ENCODE data around the gene FANCB. TPM values are rescaled to one million over a fixed set of nuclear protein-coding genes. Genes with fewer than 3 reads are reported as not detected.

FANCB gene
- total RNA-seq, 1 donor from 2014 or later: 3.4 TPM

- no peaks in the 10 kb centered on the region for H3K9me3 Mint-ChIP-seq (ENCODE audit: unreplicated experiment)
Measured at GRCh38 chrX:14915596-14915995, 42.7 kb upstream of the FANCB start.

GRCh38 chrX:14913241-14913640, 40.4 kb upstream of the FANCB start:
- TF ChIP-seq CTCF (IDR thresholded peaks at IDR 0.05; ENCODE audit: partially characterized antibody, unreplicated experiment): no peak

More at GRCh38 chrX:14915596-14915995, 42.7 kb upstream of the FANCB start:
- DNase-seq: no peak
- no peaks in the 10 kb centered on the region for H3K27me3 Mint-ChIP-seq (ENCODE audit: unreplicated experiment)
- no peak overlapping the region for H3K4me3 Mint-ChIP-seq (ENCODE audit: unreplicated experiment)
- no peak overlapping the region for H3K27ac Mint-ChIP-seq (ENCODE audit: unreplicated experiment)
- no peaks in the 10 kb centered on the region for H3K36me3 Mint-ChIP-seq (ENCODE audit: unreplicated experiment)
- H3K4me1 Mint-ChIP-seq (ENCODE audit: low read depth, unreplicated experiment): no peaks in the 10 kb centered on the region
- no peak for TF ChIP-seq CTCF (IDR thresholded peaks at IDR 0.05; ENCODE audit: partially characterized antibody, unreplicated experiment)

DNA sequence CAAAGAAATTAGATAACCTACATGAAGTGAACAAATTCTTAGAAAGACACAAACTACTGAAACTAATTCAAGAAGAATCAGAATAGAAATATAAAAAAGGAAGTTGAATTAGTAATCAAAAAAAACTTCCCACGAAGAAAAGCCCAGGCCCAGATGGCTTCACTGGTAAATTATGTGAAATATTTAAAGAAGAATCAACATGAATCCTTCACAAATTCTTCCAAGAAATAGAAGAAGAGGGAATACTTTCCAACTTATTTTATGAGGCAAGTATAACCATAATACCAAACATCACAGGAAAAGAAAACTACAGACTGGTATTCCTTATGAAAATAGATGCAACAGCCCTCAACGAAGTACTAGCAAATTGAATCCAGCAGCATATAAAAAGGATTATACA, 31.0 kb upstream of the FANCB start:
- Mint-ChIP-seq H3K9me3 (ENCODE audit: unreplicated experiment) (no peaks in the 10 kb centered on the region), H3K4me3 (ENCODE audit: unreplicated experiment) (no peak overlapping the region), H3K27me3 (ENCODE audit: unreplicated experiment) (no peaks in the 10 kb centered on the region), H3K36me3 (ENCODE audit: unreplicated experiment) (no peaks in the 10 kb centered on the region), H3K4me1 (ENCODE audit: low read depth, unreplicated experiment) (no peaks in the 10 kb centered on the region), H3K27ac (ENCODE audit: unreplicated experiment) (no peak overlapping the region)
- no peak for TF ChIP-seq CTCF (IDR thresholded peaks at IDR 0.05; ENCODE audit: partially characterized antibody, unreplicated experiment)
- no peak for DNase-seq

More at GRCh38 chrX:14913241-14913640, 40.4 kb upstream of the FANCB start:
- H3K4me3 Mint-ChIP-seq (ENCODE audit: unreplicated experiment): no peak overlapping the region
- H3K27ac Mint-ChIP-seq (ENCODE audit: unreplicated experiment): no peak overlapping the region
- H3K4me1 Mint-ChIP-seq (ENCODE audit: low read depth, unreplicated experiment): no peaks in the 10 kb centered on the region
- H3K27me3 Mint-ChIP-seq (ENCODE audit: unreplicated experiment): no peaks in the 10 kb centered on the region
- DNase-seq: no peak
- H3K36me3 Mint-ChIP-seq (ENCODE audit: unreplicated experiment): no peaks in the 10 kb centered on the region
- no peaks in the 10 kb centered on the region for H3K9me3 Mint-ChIP-seq (ENCODE audit: unreplicated experiment)

GRCh38 chrX:14902537-14902936, 29.7 kb upstream of the FANCB start:
- no peak overlapping the region for H3K4me3 Mint-ChIP-seq (ENCODE audit: unreplicated experiment)
- H3K27ac Mint-ChIP-seq (ENCODE audit: unreplicated experiment): no peak overlapping the region
- no peaks in the 10 kb centered on the region for H3K9me3 Mint-ChIP-seq (ENCODE audit: unreplicated experiment)
- no peak for DNase-seq
- H3K4me1 Mint-ChIP-seq (ENCODE audit: low read depth, unreplicated experiment): no peaks in the 10 kb centered on the region
- TF ChIP-seq CTCF (IDR thresholded peaks at IDR 0.05; ENCODE audit: partially characterized antibody, unreplicated experiment): no peak
- H3K27me3 Mint-ChIP-seq (ENCODE audit: unreplicated experiment): no peaks in the 10 kb centered on the region
- H3K36me3 Mint-ChIP-seq (ENCODE audit: unreplicated experiment): no peaks in the 10 kb centered on the region

DNA sequence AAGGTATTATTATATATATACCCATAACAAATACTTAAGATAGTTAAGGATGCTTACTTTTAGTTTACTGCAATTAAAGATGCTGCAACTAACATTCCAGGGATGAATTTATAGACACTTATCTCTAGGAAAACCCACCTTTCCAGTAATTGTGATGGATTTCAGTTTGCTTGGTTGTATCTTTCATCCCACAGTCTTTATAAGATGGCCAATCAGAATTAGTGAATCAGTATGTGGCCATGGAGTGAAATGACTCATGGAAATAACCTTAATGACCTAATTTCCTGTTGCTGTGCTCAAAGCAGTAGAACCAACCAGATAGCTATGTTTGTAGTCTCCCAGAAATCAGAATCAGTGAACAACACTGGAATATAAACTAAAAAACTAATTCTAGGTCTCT, 26.7 kb upstream of the FANCB start:
- DNase-seq: no peak
- peaks cover 4% of the 10 kb centered on the region for H3K9me3 Mint-ChIP-seq (ENCODE audit: unreplicated experiment)
- no peak overlapping the region for H3K27ac Mint-ChIP-seq (ENCODE audit: unreplicated experiment)
- no peak for TF ChIP-seq CTCF (IDR thresholded peaks at IDR 0.05; ENCODE audit: partially characterized antibody, unreplicated experiment)
- no peaks in the 10 kb centered on the region for H3K36me3 Mint-ChIP-seq (ENCODE audit: unreplicated experiment)
- peaks cover 7% of the 10 kb centered on the region for H3K4me1 Mint-ChIP-seq (ENCODE audit: low read depth, unreplicated experiment)
- no peak overlapping the region for H3K4me3 Mint-ChIP-seq (ENCODE audit: unreplicated experiment)
- no peaks in the 10 kb centered on the region for H3K27me3 Mint-ChIP-seq (ENCODE audit: unreplicated experiment)
